Esophagus (tissue), 2 donors: ENCODE data around the gene MMD. TPM values are rescaled to one million over a fixed set of nuclear protein-coding genes. Genes with fewer than 3 reads are reported as not detected.
"Not testable (repeated sequence)": the region's sequence is repeated elsewhere in the genome, so short reads cannot be mapped to it uniquely, and the experiment has no call there.

ENCODE experiments used
- H3K27ac ChIP-seq, 2 donors: one replicate each; pipeline ENCODE4 v1.5.1; 2013; ENCODE audit warnings: low read depth in 2 of 2, mild to moderate bottlenecking in 2 of 2, inconsistent platforms in 1 of 2, low read length in 1 of 2, moderate library complexity in 1 of 2
- H3K27me3 ChIP-seq, 2 donors: one replicate each; pipeline ENCODE4 v1.6.1; 2013; ENCODE audit warnings: low read length in 2 of 2, control low read depth in 1 of 2, mild to moderate bottlenecking in 1 of 2; ENCODE audit not compliant: insufficient read depth in 2 of 2, control insufficient read depth in 1 of 2
- H3K36me3 ChIP-seq, 2 donors: one replicate each; pipeline ENCODE4 v1.6.1; 2013; ENCODE audit warnings: low read length in 1 of 2; ENCODE audit not compliant: control insufficient read depth in 2 of 2, insufficient read depth in 2 of 2
- H3K4me1 ChIP-seq, 2 donors: one replicate each; pipeline ENCODE4 v1.6.1; 2013; ENCODE audit warnings: low read length in 1 of 2; ENCODE audit not compliant: control insufficient read depth in 2 of 2, insufficient read depth in 2 of 2
- H3K4me3 ChIP-seq, 2 donors: one replicate each; pipeline ENCODE4 v1.5.1; 2013; ENCODE audit warnings: low read length in 2 of 2, mild to moderate bottlenecking in 2 of 2, low read depth in 1 of 2, moderate library complexity in 1 of 2
- H3K9me3 ChIP-seq, 2 donors: one replicate each; pipeline ENCODE4 v1.6.1; 2013; ENCODE audit warnings: mild to moderate bottlenecking in 2 of 2, low read depth in 1 of 2, low read length in 1 of 2, moderate library complexity in 1 of 2; ENCODE audit not compliant: control insufficient read depth in 2 of 2, insufficient read depth in 1 of 2
- WGBS, 2 donors: extraction: QIAGEN DNeasy Blood & Tissue Kit; methylation state at CpG; one replicate each; pipeline ENCODE4 v1.1.7; 2013; 5-methylcytosine and 5-hydroxymethylcytosine counted together
- polyA plus RNA-seq, 2 donors: library from polyadenylated mRNA; stranded (reverse); fragments of 200-250 nt; gene quantifications; one replicate each; pipeline ENCODE4 v1.2.3, GENCODE V29; 2013
- donor health status: healthy with polysubstance abuse.
- donor health status: Bipolar disorder and iron deficiency.

MMD gene
- polyA plus RNA-seq, 2 donors = 2.7 to 3.5 TPM

GRCh38 chr17:55413825-55414489, 7.7 kb downstream of the MMD start:
- Histone ChIP-seq H3K36me3 (peaks cover 0 to 8% of the 10 kb centered on the region in 2 donors), H3K9me3 (no peaks in the 10 kb centered on the region)
- 89 to 90% methylated on average over 8 of the region's 8 CpGs for WGBS, 2 donors

GRCh38 chr17:55411463-55411855, 10.2 kb downstream of the MMD start:
- 90 to 91% methylated on average over 1 of the region's 1 CpG for WGBS, 2 donors
- Histone ChIP-seq H3K4me1 (no peaks in the 10 kb centered on the region), H3K9me3 (no peaks in the 10 kb centered on the region), H3K4me3 (no peak overlapping the region), H3K27ac (no peak overlapping the region), H3K36me3 (peaks cover 0 to 11% of the 10 kb centered on the region in 2 donors), H3K27me3 (no peaks in the 10 kb centered on the region)

More at GRCh38 chr17:55413825-55414489, 7.7 kb downstream of the MMD start:
- Histone ChIP-seq H3K27ac (no peak overlapping the region), H3K27me3 (no peaks in the 10 kb centered on the region), H3K4me1 (no peaks in the 10 kb centered on the region), H3K4me3 (no peak overlapping the region)

GRCh38 chr17:55410722-55411462, 10.7 kb downstream of the MMD start:
- no peaks in the 10 kb centered on the region for H3K4me1 ChIP-seq
- no peak overlapping the region for H3K4me3 ChIP-seq
- H3K27me3 ChIP-seq = no peaks in the 10 kb centered on the region
- 81 to 86% methylated on average over 5 of the region's 5 CpGs for WGBS, 2 donors
- no peaks in the 10 kb centered on the region for H3K9me3 ChIP-seq
- no peak overlapping the region for H3K27ac ChIP-seq
- H3K36me3 ChIP-seq = peaks cover 0 to 11% of the 10 kb centered on the region in 2 donors

- Histone ChIP-seq H3K4me3 (no peak overlapping the region), H3K27ac (no peak overlapping the region), H3K9me3 (no peaks in the 10 kb centered on the region), H3K36me3 (peaks cover 0 to 11% of the 10 kb centered on the region in 2 donors), H3K27me3 (no peaks in the 10 kb centered on the region), H3K4me1 (no peaks in the 10 kb centered on the region)
- WGBS, 2 donors = 94 to 97% methylated on average over 4 of the region's 4 CpGs
Measured at GRCh38 chr17:55409030-55409800, 12.4 kb downstream of the MMD start.

- Histone ChIP-seq H3K9me3 (no peaks in the 10 kb centered on the region), H3K36me3 (peaks cover 0 to 11% of the 10 kb centered on the region in 2 donors), H3K27ac (no peak overlapping the region), H3K27me3 (no peaks in the 10 kb centered on the region), H3K4me3 (no peak overlapping the region), H3K4me1 (no peaks in the 10 kb centered on the region)
- WGBS, 2 donors = 83 to 84% methylated on average over 5 of the region's 5 CpGs
Measured at GRCh38 chr17:55407641-55408566, 13.7 kb downstream of the MMD start.

- no peak overlapping the region for H3K27ac ChIP-seq
- peaks cover 0 to 8% of the 10 kb centered on the region in 2 donors for H3K36me3 ChIP-seq
- no peaks in the 10 kb centered on the region for H3K27me3 ChIP-seq
- 78 to 93% methylated on average over 1 of the region's 1 CpG for WGBS, 2 donors
- no peak overlapping the region for H3K4me3 ChIP-seq
- H3K9me3 ChIP-seq = no peaks in the 10 kb centered on the region
- no peaks in the 10 kb centered on the region for H3K4me1 ChIP-seq
Measured at GRCh38 chr17:55405600-55405999, 16.0 kb downstream of the MMD start.

- H3K27me3 ChIP-seq, H3K27ac ChIP-seq, H3K4me1 ChIP-seq, H3K9me3 ChIP-seq, H3K36me3 ChIP-seq, H3K4me3 ChIP-seq: not testable (repeated sequence)
- 86 to 90% methylated on average over 5 of the region's 5 CpGs for WGBS, 2 donors
Measured at GRCh38 chr17:55404197-55404596, 17.4 kb downstream of the MMD start.

GRCh38 chr17:55402374-55402773, 19.3 kb downstream of the MMD start:
- Histone ChIP-seq H3K27ac (no peak overlapping the region), H3K9me3 (no peaks in the 10 kb centered on the region), H3K4me1 (no peaks in the 10 kb centered on the region), H3K27me3 (no peaks in the 10 kb centered on the region), H3K36me3 (no peaks in the 10 kb centered on the region), H3K4me3 (no peak overlapping the region)
- WGBS, 2 donors = 61 to 66% methylated on average over 4 of the region's 4 CpGs

- H3K9me3 ChIP-seq = no peaks in the 10 kb centered on the region
- no peaks in the 10 kb centered on the region for H3K27me3 ChIP-seq
- no peak overlapping the region for H3K27ac ChIP-seq
- no peak overlapping the region for H3K4me3 ChIP-seq
- no peaks in the 10 kb centered on the region for H3K4me1 ChIP-seq
- H3K36me3 ChIP-seq = no peaks in the 10 kb centered on the region
- 82 to 86% methylated on average over 5 of the region's 5 CpGs for WGBS, 2 donors
Measured at GRCh38 chr17:55398689-55399088, 22.9 kb downstream of the MMD start.
